GM21529 (cell line): ENCODE data around the gene ACKR2.

Experiments used
- ATAC-seq: cut with Tn5 transposase; IDR thresholded peaks from one replicate; pipeline ENCODE4 v1.9.1; 2021; ENCODE audit not compliant: unreplicated experiment

The ACKR2 gene

GRCh38 chr3:42829083-42829627 lies 19.9 kb downstream of the ACKR2 start:
- no peak for ATAC-seq

GRCh38 chr3:42829628-42830436 lies 20.6 kb downstream of the ACKR2 start:
- ATAC-seq, result no peak

GRCh38 chr3:42830437-42831320 lies 21.4 kb downstream of the ACKR2 start:
- no peak for ATAC-seq

- ATAC-seq, result peak; percentile 53
Measured at GRCh38 chr3:42831321-42831713, 22.1 kb downstream of the ACKR2 start.

- no peak for ATAC-seq
Measured at GRCh38 chr3:42836150-42837123, 27.2 kb downstream of the ACKR2 start.

- ATAC-seq, result no peak
Measured at GRCh38 chr3:42838571-42838970, 29.3 kb downstream of the ACKR2 start.

- peak; percentile 97 for ATAC-seq
Measured at GRCh38 chr3:42839616-42840015, 30.4 kb downstream of the ACKR2 start.

GRCh38 chr3:42841332-42841731 lies 32.1 kb downstream of the ACKR2 start:
- ATAC-seq, result no peak

- no peak for ATAC-seq
Measured at GRCh38 chr3:42843713-42844411, 34.6 kb downstream of the ACKR2 start.

- no peak for ATAC-seq
Measured at GRCh38 chr3:42844412-42844713, 35.1 kb downstream of the ACKR2 start.

- ATAC-seq, result no peak
Measured at GRCh38 chr3:42844815-42845214, 35.6 kb downstream of the ACKR2 start.

GRCh38 chr3:42846685-42847522 lies 37.7 kb downstream of the ACKR2 start:
- ATAC-seq, result no peak

GRCh38 chr3:42847731-42848130 lies 38.5 kb downstream of the ACKR2 start:
- ATAC-seq, result no peak

- ATAC-seq, result no peak
Measured at GRCh38 chr3:42849017-42849416, 39.8 kb downstream of the ACKR2 start.

GRCh38 chr3:42850263-42850662 lies 41.0 kb downstream of the ACKR2 start:
- no peak for ATAC-seq

GRCh38 chr3:42851228-42851834 lies 42.1 kb downstream of the ACKR2 start:
- ATAC-seq, result no peak

GRCh38 chr3:42852441-42852840 lies 43.2 kb downstream of the ACKR2 start:
- ATAC-seq, result no peak

- ATAC-seq, result no peak
Measured at GRCh38 chr3:42853056-42853455, 43.8 kb downstream of the ACKR2 start.

GRCh38 chr3:42853739-42854302 lies 44.6 kb downstream of the ACKR2 start:
- ATAC-seq, result no peak
